OCI-LY1 (cell line): ENCODE data around the gene RAB6A.

Source experiments
- H2AFZ ChIP-seq: fragments of 200-600 bp; sonication (generic), shearing (Covaris generic); 2 replicates; pipeline ENCODE4 v1.6.0; 2014; ENCODE audit warnings: antibody characterized with exemption, mild to moderate bottlenecking, low read length
- H3F3A ChIP-seq: fragments of 200-600 bp; sonication (generic), shearing (Covaris generic); 2 replicates; pipeline ENCODE4 v1.6.0; 2014; ENCODE audit warnings: mild to moderate bottlenecking, antibody characterized with exemption, low read length, moderate library complexity; ENCODE audit not compliant: insufficient read depth
- H3K27ac ChIP-seq: fragments of 200-600 bp; sonication (generic); 2 replicates; pipeline ENCODE4 v1.5.1; 2014; ENCODE audit warnings: low read length, mixed run types, mild to moderate bottlenecking, low read depth; ENCODE audit not compliant: poor library complexity, severe bottlenecking
- H3K27me3 ChIP-seq: fragments of 200-600 bp; sonication (generic); 2 replicates; pipeline ENCODE4 v1.6.0; 2014; ENCODE audit warnings: antibody characterized with exemption, mild to moderate bottlenecking, low read length, moderate library complexity; ENCODE audit not compliant: insufficient read depth
- H3K36me3 ChIP-seq: fragments of 200-600 bp; sonication (generic); 2 replicates; pipeline ENCODE4 v1.6.1; 2014; ENCODE audit warnings: mild to moderate bottlenecking, antibody characterized with exemption, low read length, moderate library complexity, mixed read lengths; ENCODE audit not compliant: insufficient read depth
- H3K4me1 ChIP-seq: fragments of 200-600 bp; sonication (generic); 2 replicates; pipeline ENCODE4 v1.5.1; 2014; ENCODE audit warnings: mild to moderate bottlenecking, low read length, moderate library complexity; ENCODE audit not compliant: insufficient read depth, severe bottlenecking
- H3K4me2 ChIP-seq: fragments of 200-600 bp; sonication (generic), shearing (Covaris generic); 2 replicates; pipeline ENCODE4 v1.6.1; 2014; ENCODE audit warnings: low read length
- H3K4me3 ChIP-seq: fragments of 200-600 bp; sonication (generic); 2 replicates; pipeline ENCODE4 v1.5.1; 2014; ENCODE audit warnings: low read length, low read depth, mild to moderate bottlenecking, mixed read lengths; ENCODE audit not compliant: poor library complexity, severe bottlenecking
- H3K79me2 ChIP-seq: fragments of 200-600 bp; shearing (Covaris generic); 2 replicates; pipeline ENCODE4 v1.6.1; 2016; ENCODE audit warnings: mixed run types, low read length, mixed read lengths; ENCODE audit not compliant: insufficient read depth
- H3K9ac ChIP-seq: fragments of 200-600 bp; sonication (generic), shearing (Covaris generic); 2 replicates; pipeline ENCODE4 v1.6.1; 2014; ENCODE audit warnings: mild to moderate bottlenecking, low read length, mixed read lengths
- H3K9me2 ChIP-seq: fragments of 200-600 bp; sonication (generic), shearing (Covaris generic); 2 replicates; pipeline ENCODE4 v1.6.1; 2014; ENCODE audit warnings: low read depth, mild to moderate bottlenecking, low read length, mixed read lengths
- H3K9me3 ChIP-seq: fragments of 200-600 bp; shearing (Covaris generic); 2 replicates; pipeline ENCODE4 v1.6.1; 2014; ENCODE audit warnings: low read length, mixed read lengths
- H4K20me1 ChIP-seq: fragments of 200-600 bp; sonication (generic), shearing (Covaris generic); 2 replicates; pipeline ENCODE4 v1.6.0; 2016; ENCODE audit warnings: mild to moderate bottlenecking, low read length; ENCODE audit not compliant: insufficient read depth
- CTCF ChIP-seq: fragments of 200-600 bp; sonication (generic), shearing (Covaris generic); IDR thresholded peaks from 2 replicates; pipeline ENCODE4 v1.5.1; 2017; ENCODE audit warnings: mild to moderate bottlenecking, antibody characterized with exemption, low read length, moderate library complexity, mixed read lengths
- EZH2 ChIP-seq: fragments of 200-600 bp; sonication (generic), shearing (Covaris generic); IDR thresholded peaks from 2 replicates; pipeline ENCODE4 v1.8.0; 2017; ENCODE audit warnings: borderline replicate concordance, mixed run types, mild to moderate bottlenecking, antibody characterized with exemption, low read length, moderate library complexity, mixed read lengths

The RAB6A gene

DNA sequence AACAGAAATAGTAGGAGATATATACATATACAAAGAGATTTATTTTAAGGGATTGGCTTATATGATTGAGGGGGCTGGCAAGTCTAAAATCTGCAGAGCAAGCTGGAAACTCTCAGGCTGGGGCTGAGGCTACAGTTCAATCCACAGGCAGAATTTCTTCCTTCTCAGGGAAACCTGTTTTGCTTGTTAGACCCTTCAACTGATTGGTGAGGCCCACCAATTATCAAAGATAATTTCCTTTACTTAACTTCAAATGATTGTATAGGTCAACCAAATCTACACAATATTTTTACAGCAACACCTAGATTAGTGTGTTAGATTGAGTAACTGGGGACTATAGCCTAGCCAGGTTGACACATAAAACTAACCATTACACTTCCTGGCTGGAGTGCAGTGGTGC is 119.2 kb downstream of the RAB6A start:
- Histone ChIP-seq H2AFZ (no peak overlapping the region), H3F3A (no peaks in the 10 kb centered on the region), H3K27ac (no peak overlapping the region), H3K9me3 (no peaks in the 10 kb centered on the region), H3K4me3 (no peak overlapping the region), H3K27me3 (peaks cover 7% of the 10 kb centered on the region; the same call in 1 of the 2 replicates), H3K36me3 (no peaks in the 10 kb centered on the region), H4K20me1 (no peaks in the 10 kb centered on the region), H3K4me2 (no peak overlapping the region), H3K79me2 (no peaks in the 10 kb centered on the region), H3K9me2 (no peaks in the 10 kb centered on the region), H3K9ac (no peak overlapping the region), H3K4me1 (peaks cover 5% of the 10 kb centered on the region)
- no peak for TF ChIP-seq EZH2
- no peak for TF ChIP-seq CTCF

DNA sequence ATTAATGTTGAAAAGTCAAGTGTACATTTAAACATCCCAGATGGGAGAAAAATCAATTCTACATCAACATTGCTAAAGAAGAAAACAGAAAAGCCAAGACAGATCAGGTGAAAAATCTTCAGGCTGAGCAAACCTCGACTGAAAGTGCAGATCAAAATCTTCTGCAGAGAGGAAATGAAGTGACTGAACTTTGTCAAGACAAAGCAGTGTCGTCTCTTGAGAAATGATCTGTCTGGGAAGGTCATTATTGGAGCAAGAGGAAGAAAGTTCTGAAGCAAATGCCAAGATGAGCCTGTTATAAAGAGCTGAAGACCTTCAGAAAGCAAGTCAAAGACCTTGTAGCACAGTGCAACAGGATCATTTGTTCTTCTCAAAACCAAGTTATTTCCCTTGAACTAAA is 120.3 kb downstream of the RAB6A start:
- H3K4me3 ChIP-seq = no peak overlapping the region
- no peaks in the 10 kb centered on the region for H3K36me3 ChIP-seq
- H3K9me3 ChIP-seq = no peaks in the 10 kb centered on the region
- H3K27me3 ChIP-seq = peaks cover 3% of the 10 kb centered on the region; the same call in 1 of the 2 replicates
- no peaks in the 10 kb centered on the region for H3K9me2 ChIP-seq
- no peaks in the 10 kb centered on the region for H3K79me2 ChIP-seq
- H3K9ac ChIP-seq = no peak overlapping the region
- no peak overlapping the region for H3K27ac ChIP-seq
- no peaks in the 10 kb centered on the region for H3K4me1 ChIP-seq
- no peaks in the 10 kb centered on the region for H3F3A ChIP-seq
- H4K20me1 ChIP-seq = no peaks in the 10 kb centered on the region
- TF ChIP-seq CTCF (no peak), EZH2 (no peak)
- no peak overlapping the region for H2AFZ ChIP-seq
- H3K4me2 ChIP-seq = no peak overlapping the region

DNA sequence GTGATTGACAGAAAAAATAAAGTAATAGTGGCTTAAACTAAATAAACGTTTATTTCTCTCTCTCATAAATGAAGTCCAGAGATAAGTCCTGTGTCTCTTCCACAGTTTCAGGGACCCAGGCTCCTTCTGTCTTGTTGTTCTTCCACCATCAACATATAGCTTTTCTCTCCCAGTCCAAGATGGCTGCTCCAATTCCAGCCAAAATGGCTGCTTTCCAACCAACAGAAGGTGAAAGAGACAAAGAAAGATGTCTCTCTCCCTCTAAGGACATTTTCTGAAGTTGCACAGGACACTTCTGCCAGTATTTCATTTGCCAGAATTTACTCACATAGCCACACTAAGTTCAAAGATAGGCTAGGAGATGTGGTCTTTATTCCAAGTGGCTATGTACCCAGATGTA is 123.9 kb downstream of the RAB6A start:
- Histone ChIP-seq H3K36me3 (no peaks in the 10 kb centered on the region), H3K27ac (no peak overlapping the region), H3K9ac (no peak overlapping the region), H2AFZ (no peak overlapping the region), H3K9me2 (no peaks in the 10 kb centered on the region), H4K20me1 (no peaks in the 10 kb centered on the region), H3K4me2 (no peak overlapping the region), H3K9me3 (no peaks in the 10 kb centered on the region), H3K4me1 (no peaks in the 10 kb centered on the region), H3K27me3 (no peaks in the 10 kb centered on the region), H3F3A (no peaks in the 10 kb centered on the region), H3K4me3 (no peak overlapping the region), H3K79me2 (no peaks in the 10 kb centered on the region)
- no peak for TF ChIP-seq CTCF
- TF ChIP-seq EZH2 = no peak
